Endothelial cell of umbilical vein (primary cell): ENCODE measurements around the gene NEDD4L. TPM values are rescaled to one million over a fixed set of nuclear protein-coding genes. Genes with fewer than 3 reads are reported as not detected.

ENCODE experiments used
- BruUV-seq: library from RNA; stranded (reverse); fragments of 400-500 nt; replicated peaks from 2 replicates; lab custom pipeline; 2021; lab: Mats Ljungman, UMichigan
- CTCF ChIA-PET: fragments of 300-600, 350-600 bp; sonication (Branson Sonifier 250); formaldehyde crosslinking; loops from one replicate; lab custom pipeline; 2021; ENCODE audit warnings: antibody characterized with exemption, inconsistent platforms; lab: Charles Lee
- POLR2A ChIA-PET: fragments of 300-600, 350-600 bp; sonication (Branson Sonifier 250); formaldehyde crosslinking; loops from one replicate; lab custom pipeline; 2021; ENCODE audit warnings: antibody characterized with exemption, inconsistent platforms; lab: Charles Lee
- DNase-seq: peaks from one replicate; pipeline ENCODE4 v3.0.0-alpha.2; 2011; ENCODE audit warnings: low read depth, low spot score
- FAIRE-seq: peaks from 2 replicates; lab custom pipeline; 2011; peaks lifted over from hg19 to GRCh38; lab: Jason Lieb, UNC
- H2AFZ ChIP-seq: 2 replicates; pipeline ENCODE4 v1.6.0; 2012; ENCODE audit warnings: low read depth, low read length, control low read depth, inconsistent platforms
- H3K27ac ChIP-seq: 2 replicates; pipeline ENCODE4 v1.5.1; 2011; ENCODE audit warnings: low read depth, mild to moderate bottlenecking, control low read depth, low read length, moderate library complexity; ENCODE audit not compliant: insufficient read depth
- H3K27me3 ChIP-seq, 2 experiments: 2 replicates each; pipeline versions ENCODE4 v1.6.0 to v1.6.1; 2011; ENCODE audit warnings: low read length in 2 of 2, mixed read lengths in 1 of 2; ENCODE audit not compliant: control insufficient read depth in 2 of 2, insufficient read depth in 2 of 2
- H3K36me3 ChIP-seq, 2 experiments: 2 replicates in 1 of 2; 3 replicates in 1 of 2; pipeline ENCODE4 v1.5.1; 2011; ENCODE audit warnings: low read length in 2 of 2, mild to moderate bottlenecking in 1 of 2, moderate library complexity in 1 of 2; ENCODE audit not compliant: control insufficient read depth in 2 of 2, insufficient read depth in 2 of 2; ENCODE audit errors: extremely low read depth in 1 of 2
- H3K4me1 ChIP-seq: 3 replicates; pipeline ENCODE4 v1.5.1; 2011; ENCODE audit warnings: mild to moderate bottlenecking, low read length; ENCODE audit not compliant: control insufficient read depth, insufficient read depth; ENCODE audit errors: extremely low read depth
- H3K4me2 ChIP-seq: 2 replicates; pipeline ENCODE4 v1.6.1; 2011; ENCODE audit warnings: low read length, control low read depth, mixed read lengths; ENCODE audit not compliant: insufficient read depth
- H3K4me3 ChIP-seq, 3 experiments: fragments of 200-600 bp in 1 of 3; sonication (generic), shearing (Covaris generic) in 1 of 3; replicated peaks in 1 of 3; 2 replicates each; pipeline ENCODE4 v1.5.1; 2011 to 2016; ENCODE audit warnings: control low read depth in 3 of 3, low read length in 3 of 3, mild to moderate bottlenecking in 2 of 3, inconsistent platforms in 1 of 3, low read depth in 1 of 3, moderate library complexity in 1 of 3; ENCODE audit not compliant: insufficient read depth in 1 of 3
- H3K79me2 ChIP-seq: 2 replicates; pipeline ENCODE4 v1.6.0; 2012; ENCODE audit warnings: low read length, inconsistent platforms; ENCODE audit not compliant: control insufficient read depth, insufficient read depth
- H3K9ac ChIP-seq: replicated peaks from 2 replicates; pipeline ENCODE3; 2011; ENCODE audit warnings: low read length, control low read depth; ENCODE audit not compliant: insufficient read depth; ENCODE audit errors: extremely low read depth
- H3K9me1 ChIP-seq: replicated peaks from 3 replicates; pipeline ENCODE4 v1.6.0; 2011; ENCODE audit warnings: mild to moderate bottlenecking, low read length; ENCODE audit not compliant: control insufficient read depth, insufficient read depth; ENCODE audit errors: extremely low read depth
- H3K9me3 ChIP-seq: replicated peaks from 2 replicates; pipeline ENCODE4 v1.5.1; 2012; ENCODE audit warnings: low read length, inconsistent platforms; ENCODE audit not compliant: control insufficient read depth, insufficient read depth
- H4K20me1 ChIP-seq: replicated peaks from 2 replicates; pipeline ENCODE3; 2011; ENCODE audit warnings: mild to moderate bottlenecking, low read length; ENCODE audit not compliant: control insufficient read depth, insufficient read depth; ENCODE audit errors: extremely low read depth
- EZH2 ChIP-seq: IDR thresholded peaks from 2 replicates; pipeline ENCODE4 v1.6.1; 2012; ENCODE audit warnings: borderline replicate concordance, low read depth, mild to moderate bottlenecking, moderate library complexity, low read length, inconsistent platforms; ENCODE audit not compliant: severe bottlenecking
- FOS ChIP-seq: IDR thresholded peaks from 2 replicates; pipeline ENCODE4 v1.6.1; 2011; ENCODE audit warnings: mild to moderate bottlenecking, low read length, moderate library complexity, borderline replicate concordance; ENCODE audit not compliant: insufficient read depth
- GATA2 ChIP-seq: IDR thresholded peaks from 2 replicates; pipeline ENCODE4 v1.7.0; 2011; ENCODE audit warnings: low read depth, mild to moderate bottlenecking, moderate library complexity, mixed read lengths, low read length; ENCODE audit not compliant: insufficient read length, insufficient read depth
- JUN ChIP-seq: IDR thresholded peaks from 2 replicates; pipeline ENCODE4 v1.6.1; 2011; ENCODE audit warnings: borderline replicate concordance, low read depth; ENCODE audit not compliant: insufficient read length, insufficient read depth
- MYC ChIP-seq: IDR thresholded peaks from one replicate; pipeline ENCODE4 v1.6.1; 2011; ENCODE audit warnings: mild to moderate bottlenecking, low read depth, low read length
- POLR2A ChIP-seq: IDR thresholded peaks from 2 replicates; pipeline ENCODE4 v1.6.1; 2012; ENCODE audit warnings: low read depth, mild to moderate bottlenecking, control low read depth, low read length
- POLR2AphosphoS5 ChIP-seq: IDR thresholded peaks from 2 replicates; pipeline ENCODE4 v1.6.1; 2012; ENCODE audit warnings: low read depth, mild to moderate bottlenecking, control low read depth, low read length, moderate library complexity; ENCODE audit not compliant: insufficient read depth
- dilution Hi-C: fragments of 300-500 bp; cut with MboI; formaldehyde crosslinking; loops from one replicate; pipeline ENCODE4 v1.15.0; 2019; ENCODE audit warnings: low sequenced_read_pairs; ENCODE audit not compliant: extremely low pct_ligation_motif_present
- intact Hi-C: fragments of 100-400 bp; cut with micrococcal nuclease; formaldehyde crosslinking; loops from one replicate; pipeline ENCODE4 v1.10.0; 2022
- polyA plus RNA-seq, 4 experiments: library from polyadenylated mRNA; depleted of rRNA in 3 of 4; stranded (reverse) in 3 of 4; unstranded in 1 of 4; fragments of >200 nt; gene quantifications; 2 replicates each; pipeline versions ENCODE4 v1.2.1 to v1.2.3, GENCODE V29; 2011 to 2012; ENCODE audit warnings: missing spikeins in 1 of 4
- total RNA-seq: library from RNA; stranded (reverse); gene quantifications from 2 replicates; pipeline ENCODE4 v1.2.3, GENCODE V29; 2021
- TF ChIP-seq, protein P1 (sequence below): IDR thresholded peaks from 2 replicates; pipeline ENCODE4 v1.6.1; 2011; ENCODE audit not compliant: insufficient read depth, insufficient read length
- TF ChIP-seq, protein P2 (sequence below), 2 donors: IDR thresholded peaks; 1 replicate in 1 of 2; 2 replicates in 1 of 2; pipeline ENCODE4 v1.5.1; 2011; ENCODE audit warnings: low read length in 2 of 2, mild to moderate bottlenecking in 2 of 2, moderate library complexity in 2 of 2, control low read depth in 1 of 2, inconsistent platforms in 1 of 2, low read depth in 1 of 2; ENCODE audit not compliant: insufficient read depth in 1 of 2; ENCODE audit errors: extremely low read depth in 1 of 2

The NEDD4L gene
- total and polyA plus RNA-seq, 2 donors (not counting 3 experiments of a cell fraction or from before 2014, with no cell fraction given), result 20.5 to 78.9 TPM

DNA sequence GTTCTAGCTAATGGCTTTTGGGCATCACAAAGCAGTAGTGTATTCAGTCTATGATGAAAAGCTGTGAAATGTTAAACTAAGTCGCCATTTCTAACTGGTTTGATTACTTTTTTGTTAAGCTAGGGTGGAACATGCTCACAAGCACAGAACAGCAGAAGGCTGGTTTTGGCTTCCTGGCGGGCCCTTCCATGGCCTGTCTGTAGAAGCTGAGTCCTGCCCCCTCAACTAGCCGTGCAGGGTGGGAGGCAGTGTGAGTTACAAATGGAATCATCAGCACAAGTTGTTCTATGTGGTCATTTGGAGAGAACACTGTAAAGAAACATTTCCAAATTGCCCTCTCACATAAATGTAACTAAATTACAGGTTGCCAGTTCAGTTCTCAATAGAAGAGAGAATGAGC lies 294.1 kb downstream of the NEDD4L start:
- no TSS peak for BruUV-seq
- no peaks in the 10 kb centered on the region for H3K27me3 ChIP-seq
- H3K4me1 ChIP-seq, result peaks cover 15% of the 10 kb centered on the region
- peaks cover 2 to 6% of the 10 kb centered on the region in 2 experiments for H3K36me3 ChIP-seq
- ChIA-PET CTCF (interaction anchor here (1.5 to 2.0 kb wide), 2 partner anchors 16 to 156 kb away, joined by 7 to 8 read pairs; no protein-coding TSS in a partner anchor), POLR2A (no interaction called here)
- H3K79me2 ChIP-seq, result no peaks in the 10 kb centered on the region
- no peak overlapping the region for H2AFZ ChIP-seq
- no peak overlapping the region for H3K9ac ChIP-seq
- intact Hi-C loops (loop anchor here (5.0 kb wide), 1 partner anchor 154 kb away; no protein-coding TSS in a partner anchor), dilution Hi-C loops (no loop called here)
- TF ChIP-seq EZH2, result no peak
- no peak for TF ChIP-seq FOS
- no peak for TF ChIP-seq MYC
- TF ChIP-seq GATA2, result no peak
- no peak for TF ChIP-seq POLR2AphosphoS5
- TF ChIP-seq, protein P1, sequence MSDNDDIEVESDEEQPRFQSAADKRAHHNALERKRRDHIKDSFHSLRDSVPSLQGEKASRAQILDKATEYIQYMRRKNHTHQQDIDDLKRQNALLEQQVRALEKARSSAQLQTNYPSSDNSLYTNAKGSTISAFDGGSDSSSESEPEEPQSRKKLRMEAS, result no peak
- TF ChIP-seq POLR2A, result no peak
- no peak for TF ChIP-seq JUN
- TF ChIP-seq, protein P2, sequence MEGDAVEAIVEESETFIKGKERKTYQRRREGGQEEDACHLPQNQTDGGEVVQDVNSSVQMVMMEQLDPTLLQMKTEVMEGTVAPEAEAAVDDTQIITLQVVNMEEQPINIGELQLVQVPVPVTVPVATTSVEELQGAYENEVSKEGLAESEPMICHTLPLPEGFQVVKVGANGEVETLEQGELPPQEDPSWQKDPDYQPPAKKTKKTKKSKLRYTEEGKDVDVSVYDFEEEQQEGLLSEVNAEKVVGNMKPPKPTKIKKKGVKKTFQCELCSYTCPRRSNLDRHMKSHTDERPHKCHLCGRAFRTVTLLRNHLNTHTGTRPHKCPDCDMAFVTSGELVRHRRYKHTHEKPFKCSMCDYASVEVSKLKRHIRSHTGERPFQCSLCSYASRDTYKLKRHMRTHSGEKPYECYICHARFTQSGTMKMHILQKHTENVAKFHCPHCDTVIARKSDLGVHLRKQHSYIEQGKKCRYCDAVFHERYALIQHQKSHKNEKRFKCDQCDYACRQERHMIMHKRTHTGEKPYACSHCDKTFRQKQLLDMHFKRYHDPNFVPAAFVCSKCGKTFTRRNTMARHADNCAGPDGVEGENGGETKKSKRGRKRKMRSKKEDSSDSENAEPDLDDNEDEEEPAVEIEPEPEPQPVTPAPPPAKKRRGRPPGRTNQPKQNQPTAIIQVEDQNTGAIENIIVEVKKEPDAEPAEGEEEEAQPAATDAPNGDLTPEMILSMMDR (IDR thresholded peaks at IDR 0.05; ENCODE audit: extremely low read depth in 1 of 2, insufficient read depth in 1 of 2, low read depth in 1 of 2, low read length in 2 of 2), result no peak
- no peaks in the 10 kb centered on the region for H4K20me1 ChIP-seq
- no peaks in the 10 kb centered on the region for H3K9me3 ChIP-seq
- no peak overlapping the region for H3K4me2 ChIP-seq
- H3K27ac ChIP-seq, result no peak overlapping the region
- DNase-seq, result no peak
- no peak for FAIRE-seq
- H3K4me3 ChIP-seq, result no peak overlapping the region
- no peaks in the 10 kb centered on the region for H3K9me1 ChIP-seq
